Measurements from ENCODE around the gene C7orf33.
"Not testable (repeated sequence)": the region's sequence is repeated elsewhere in the genome, so short reads cannot be mapped to it uniquely, and the experiment has no call there.

C7orf33 gene

GRCh38 chr7:148572067-148572522 lies 18.5 kb upstream of the C7orf33 start:
- Histone ChIP-seq H3K36me3 (ENCODE audit: insufficient read depth) (no peaks in the 10 kb centered on the region), H3K9ac (no peak overlapping the region), H3K27ac (no peak overlapping the region), H3K4me1 (ENCODE audit: low read depth, poor library complexity, severe bottlenecking) (peaks cover 33% of the 10 kb centered on the region), H3K4me2 (no peak overlapping the region), H3K79me2 (ENCODE audit: insufficient read depth, low read depth) (no peaks in the 10 kb centered on the region; the same call in 1 of the 2 replicates), H3K4me3 (IDR thresholded peaks at IDR 0.05; ENCODE audit: insufficient read depth, low read depth, low read length) (no peak overlapping the region), H4K20me1 (ENCODE audit: insufficient read depth) (no peaks in the 10 kb centered on the region), H3K27me3 (ENCODE audit: insufficient read depth, low read depth) (no peaks in the 10 kb centered on the region), H2AFZ (ENCODE audit: low read depth) (no peak overlapping the region)
- TF ChIP-seq, protein P1, sequence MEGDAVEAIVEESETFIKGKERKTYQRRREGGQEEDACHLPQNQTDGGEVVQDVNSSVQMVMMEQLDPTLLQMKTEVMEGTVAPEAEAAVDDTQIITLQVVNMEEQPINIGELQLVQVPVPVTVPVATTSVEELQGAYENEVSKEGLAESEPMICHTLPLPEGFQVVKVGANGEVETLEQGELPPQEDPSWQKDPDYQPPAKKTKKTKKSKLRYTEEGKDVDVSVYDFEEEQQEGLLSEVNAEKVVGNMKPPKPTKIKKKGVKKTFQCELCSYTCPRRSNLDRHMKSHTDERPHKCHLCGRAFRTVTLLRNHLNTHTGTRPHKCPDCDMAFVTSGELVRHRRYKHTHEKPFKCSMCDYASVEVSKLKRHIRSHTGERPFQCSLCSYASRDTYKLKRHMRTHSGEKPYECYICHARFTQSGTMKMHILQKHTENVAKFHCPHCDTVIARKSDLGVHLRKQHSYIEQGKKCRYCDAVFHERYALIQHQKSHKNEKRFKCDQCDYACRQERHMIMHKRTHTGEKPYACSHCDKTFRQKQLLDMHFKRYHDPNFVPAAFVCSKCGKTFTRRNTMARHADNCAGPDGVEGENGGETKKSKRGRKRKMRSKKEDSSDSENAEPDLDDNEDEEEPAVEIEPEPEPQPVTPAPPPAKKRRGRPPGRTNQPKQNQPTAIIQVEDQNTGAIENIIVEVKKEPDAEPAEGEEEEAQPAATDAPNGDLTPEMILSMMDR (conservative IDR thresholded peaks at IDR 0.05; ENCODE audit: low read depth, low read length), result no peak

DNA sequence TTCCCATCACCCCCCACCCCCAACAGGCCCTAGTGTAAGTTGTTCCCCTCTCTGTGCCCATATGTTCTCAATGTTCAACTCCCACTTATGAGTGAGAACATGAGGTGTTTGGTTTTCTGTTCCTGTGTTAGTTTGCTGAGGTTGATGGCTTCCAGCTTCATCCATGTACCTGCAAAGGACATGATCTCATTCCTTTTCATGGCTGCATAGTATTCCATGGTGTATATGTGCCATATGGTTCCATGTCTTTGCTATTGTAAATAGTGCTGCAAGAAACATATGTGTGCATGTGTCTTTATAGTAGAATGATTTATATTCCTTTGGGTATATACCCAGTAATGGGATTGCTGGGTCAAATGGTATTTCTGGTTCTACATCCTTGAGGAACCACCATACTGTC lies 17.0 kb upstream of the C7orf33 start:
- H3K27ac ChIP-seq; H3K9ac ChIP-seq; H3K4me2 ChIP-seq; H2AFZ ChIP-seq (ENCODE audit: low read depth); H3K27me3 ChIP-seq (ENCODE audit: insufficient read depth, low read depth); H3K4me3 ChIP-seq (IDR thresholded peaks at IDR 0.05; ENCODE audit: insufficient read depth, low read depth, low read length); H3K36me3 ChIP-seq (ENCODE audit: insufficient read depth); H4K20me1 ChIP-seq (ENCODE audit: insufficient read depth); H3K79me2 ChIP-seq (ENCODE audit: insufficient read depth, low read depth): not testable (repeated sequence)
- H3K4me1 ChIP-seq (ENCODE audit: low read depth, poor library complexity, severe bottlenecking), result peaks cover 20% of the 10 kb centered on the region

GRCh38 chr7:148575640-148576411 lies 14.7 kb upstream of the C7orf33 start:
- Histone ChIP-seq H2AFZ (ENCODE audit: low read depth) (peak overlapping the region; percentile 56), H4K20me1 (ENCODE audit: insufficient read depth) (no peaks in the 10 kb centered on the region), H3K9ac (peak overlapping the region; percentile 9; the same call in 1 of the 2 replicates), H3K27me3 (ENCODE audit: insufficient read depth, low read depth) (no peaks in the 10 kb centered on the region), H3K27ac (peak overlapping the region; percentile 58), H3K4me2 (peak overlapping the region; percentile 68), H3K4me3 (IDR thresholded peaks at IDR 0.05; ENCODE audit: insufficient read depth, low read depth, low read length) (no peak overlapping the region), H3K79me2 (ENCODE audit: insufficient read depth, low read depth) (no peaks in the 10 kb centered on the region; the same call in 1 of the 2 replicates), H3K4me1 (ENCODE audit: low read depth, poor library complexity, severe bottlenecking) (peaks cover 20% of the 10 kb centered on the region), H3K36me3 (ENCODE audit: insufficient read depth) (no peaks in the 10 kb centered on the region)
- TF ChIP-seq, protein P1 (conservative IDR thresholded peaks at IDR 0.05; ENCODE audit: low read depth, low read length), result peak; percentile 98

DNA sequence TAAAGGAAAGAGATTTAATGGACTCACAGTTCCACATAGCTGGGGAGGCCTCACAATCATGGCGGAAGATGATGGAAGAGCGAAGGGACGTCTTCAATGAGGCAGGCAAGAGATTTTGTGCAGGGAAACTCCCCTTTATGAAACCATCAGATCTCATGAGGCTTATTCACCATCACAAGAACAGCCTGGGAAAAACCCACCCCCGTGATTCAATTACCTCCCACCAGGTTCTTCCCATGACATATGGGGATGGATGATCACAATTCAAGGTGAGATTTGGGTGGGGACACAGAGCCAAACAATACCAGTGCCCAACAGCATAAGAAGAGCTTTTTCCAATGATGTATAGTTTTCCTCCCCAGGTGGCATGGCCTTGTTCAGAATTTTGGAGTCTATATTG lies 11.2 kb upstream of the C7orf33 start:
- Histone ChIP-seq H3K9ac (no peak overlapping the region), H3K79me2 (ENCODE audit: insufficient read depth, low read depth) (no peaks in the 10 kb centered on the region; the same call in 1 of the 2 replicates), H3K4me3 (IDR thresholded peaks at IDR 0.05; ENCODE audit: insufficient read depth, low read depth, low read length) (no peak overlapping the region), H2AFZ (ENCODE audit: low read depth) (no peak overlapping the region), H3K27ac (no peak overlapping the region), H3K27me3 (ENCODE audit: insufficient read depth, low read depth) (no peaks in the 10 kb centered on the region), H3K4me1 (ENCODE audit: low read depth, poor library complexity, severe bottlenecking) (peaks cover 33% of the 10 kb centered on the region), H4K20me1 (ENCODE audit: insufficient read depth) (no peaks in the 10 kb centered on the region), H3K4me2 (no peak overlapping the region), H3K36me3 (ENCODE audit: insufficient read depth) (no peaks in the 10 kb centered on the region)
- TF ChIP-seq, protein P1 (conservative IDR thresholded peaks at IDR 0.05; ENCODE audit: low read depth, low read length), result no peak

DNA sequence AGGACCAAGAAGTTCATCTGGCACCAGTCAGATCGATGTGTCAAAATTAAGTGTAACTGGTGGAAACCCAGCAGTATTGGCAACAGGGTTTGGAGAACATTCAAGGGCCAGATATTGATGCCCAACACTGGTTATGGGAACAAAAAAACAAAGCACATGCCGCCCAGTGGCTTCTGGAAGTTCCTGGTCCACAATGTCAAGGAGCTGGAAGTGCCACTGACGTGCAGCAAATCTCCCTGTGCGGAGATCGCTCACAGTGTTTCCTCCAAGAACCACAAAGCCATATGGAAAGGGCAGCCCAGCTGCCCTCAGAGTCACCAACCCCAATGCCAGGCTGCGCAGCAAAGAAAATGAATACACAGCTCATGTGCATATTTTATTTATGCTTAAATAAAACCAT lies 10.1 kb upstream of the C7orf33 start:
- TF ChIP-seq, protein P1 (conservative IDR thresholded peaks at IDR 0.05; ENCODE audit: low read depth, low read length), result no peak
- H3K4me3 ChIP-seq (IDR thresholded peaks at IDR 0.05; ENCODE audit: insufficient read depth, low read depth, low read length), result no peak overlapping the region
- peaks cover 41% of the 10 kb centered on the region for H3K4me1 ChIP-seq (ENCODE audit: low read depth, poor library complexity, severe bottlenecking)
- H3K27ac ChIP-seq, result no peak overlapping the region
- no peaks in the 10 kb centered on the region for H3K36me3 ChIP-seq (ENCODE audit: insufficient read depth)
- no peak overlapping the region for H3K4me2 ChIP-seq
- H3K9ac ChIP-seq, result no peak overlapping the region
- H2AFZ ChIP-seq (ENCODE audit: low read depth), result no peak overlapping the region
- H3K27me3 ChIP-seq (ENCODE audit: insufficient read depth, low read depth), result no peaks in the 10 kb centered on the region
- H4K20me1 ChIP-seq (ENCODE audit: insufficient read depth), result no peaks in the 10 kb centered on the region
- no peaks in the 10 kb centered on the region; the same call in 1 of the 2 replicates for H3K79me2 ChIP-seq (ENCODE audit: insufficient read depth, low read depth)

Measured in KMS-11 (cell line).